GM12878 (cell line): Measurements from ENCODE around the gene ZNF341. TPM values are rescaled to one million over a fixed set of nuclear protein-coding genes. Genes with fewer than 3 reads are reported as not detected.

Experiments used
- ATAC-seq: fragments of 200-7000 bp; cut with Tn5 transposase; 3 replicates; pipeline ENCODE4 v1.9.1; 2020; ENCODE audit warnings: mild to moderate bottlenecking, moderate library complexity
- BruUV-seq: library from RNA; stranded (reverse); fragments of 400-500 nt; replicated peaks from 2 replicates; lab custom pipeline; 2021; lab: Mats Ljungman, UMichigan
- CTCF ChIA-PET: fragments of 300-600 bp; sonication (Branson Sonifier 250); formaldehyde crosslinking; extraction: SDS; loops from one replicate; lab custom pipeline; 2021; ENCODE audit warnings: inconsistent platforms; lab: Yijun Ruan, JAX
- POLR2A ChIA-PET: fragments of 350-600 bp; formaldehyde crosslinking; extraction: SDS; loops from one replicate; lab custom pipeline; 2021; ENCODE audit warnings: inconsistent platforms; lab: Charles Lee
- RAD21 ChIA-PET: fragments of 300-600 bp; sonication (Branson Sonifier 250); formaldehyde crosslinking; loops from one replicate; lab custom pipeline; 2023; ENCODE audit warnings: antibody characterized with exemption; ENCODE audit not compliant: unreplicated experiment; lab: Charles Lee
- SMC1A ChIA-PET: fragments of 300-600 bp; sonication (Branson Sonifier 250); formaldehyde crosslinking; loops from one replicate; lab custom pipeline; 2023; ENCODE audit not compliant: unreplicated experiment, uncharacterized antibody; lab: Charles Lee
- DNase-seq: peaks from one replicate; pipeline ENCODE4 v3.0.0-alpha.2; 2011; ENCODE audit warnings: low read depth, low spot score
- FAIRE-seq: peaks from 3 replicates; lab custom pipeline; 2011; peaks lifted over from hg19 to GRCh38; lab: Jason Lieb, UNC
- H2AFZ ChIP-seq: 2 replicates; pipeline ENCODE4 v1.6.0; 2011; ENCODE audit warnings: low read depth, low read length, control low read depth; ENCODE audit not compliant: control insufficient read depth
- H3K27ac ChIP-seq: 2 replicates; pipeline ENCODE4 v1.5.1; 2011; ENCODE audit warnings: control low read depth; ENCODE audit not compliant: control insufficient read depth, insufficient read depth
- H3K27me3 ChIP-seq, 2 experiments: replicated peaks in 1 of 2; 2 replicates each; pipeline versions ENCODE4 v1.6.0 to v1.6.1; 2011; ENCODE audit warnings: low read length in 1 of 2; ENCODE audit not compliant: control insufficient read depth in 2 of 2, insufficient read depth in 2 of 2
- H3K36me3 ChIP-seq, 2 experiments: 2 replicates each; pipeline ENCODE4 v1.5.1; 2011; ENCODE audit warnings: low read length in 1 of 2; ENCODE audit not compliant: control insufficient read depth in 2 of 2, insufficient read depth in 2 of 2
- H3K4me1 ChIP-seq: 2 replicates; pipeline ENCODE4 v1.6.1; 2011; ENCODE audit warnings: mild to moderate bottlenecking, low read length, moderate library complexity, mixed read lengths; ENCODE audit not compliant: control insufficient read depth, insufficient read depth
- H3K4me2 ChIP-seq: 2 replicates; pipeline ENCODE4 v1.6.0; 2011; ENCODE audit warnings: control low read depth; ENCODE audit not compliant: control insufficient read depth, insufficient read depth
- H3K4me3 ChIP-seq: fragments of 200-600 bp; sonication (generic); 2 replicates; pipeline ENCODE4 v1.5.1; 2016
- H3K79me2 ChIP-seq: 2 replicates; pipeline ENCODE4 v1.6.0; 2011; ENCODE audit warnings: low read length; ENCODE audit not compliant: control insufficient read depth, insufficient read depth
- H3K9ac ChIP-seq: 2 replicates; pipeline ENCODE4 v1.8.0; 2011; ENCODE audit warnings: low read length, control low read depth, mixed read lengths; ENCODE audit not compliant: control insufficient read depth, insufficient read depth
- H3K9me3 ChIP-seq: replicated peaks from 3 replicates; pipeline ENCODE4 v1.5.1; 2011; ENCODE audit warnings: mild to moderate bottlenecking, low read length; ENCODE audit not compliant: control insufficient read depth, insufficient read depth
- H4K20me1 ChIP-seq: 2 replicates; pipeline ENCODE4 v1.6.0; 2011; ENCODE audit not compliant: control insufficient read depth, insufficient read depth
- CHD1 ChIP-seq: IDR thresholded peaks from 2 replicates; pipeline ENCODE4 v1.6.1; 2012; ENCODE audit warnings: low read depth, low read length, improper control_type of control experiment
- CREM ChIP-seq: IDR thresholded peaks from 2 replicates; pipeline ENCODE4 v1.6.1; 2014; ENCODE audit warnings: antibody characterized with exemption, low read depth
- EP300 ChIP-seq, 2 experiments: fragments of 150-350 bp in 1 of 2; IDR thresholded peaks; 2 replicates each; pipeline ENCODE4 v1.6.1; 2011 to 2012; ENCODE audit warnings: low read depth in 2 of 2, low read length in 2 of 2, borderline replicate concordance in 1 of 2, improper control_type of control experiment in 1 of 2, inconsistent platforms in 1 of 2; ENCODE audit not compliant: control insufficient read depth in 1 of 2
- FOS ChIP-seq: IDR thresholded peaks from 3 replicates; pipeline ENCODE4 v1.6.1; 2011; ENCODE audit warnings: borderline replicate concordance; ENCODE audit not compliant: insufficient read length; ENCODE audit errors: extremely low read depth
- FOXK2 ChIP-seq: fragments of 450-650 bp; IDR thresholded peaks from 2 replicates; pipeline ENCODE4 v1.6.1; 2017; ENCODE audit warnings: mild to moderate bottlenecking, moderate library complexity
- GABPA ChIP-seq: IDR thresholded peaks from 2 replicates; pipeline ENCODE4 v1.6.1; 2014; ENCODE audit warnings: antibody characterized with exemption, low read depth, mild to moderate bottlenecking, inconsistent platforms
- IRF4 ChIP-seq: IDR thresholded peaks from 2 replicates; pipeline ENCODE4 v1.6.1; 2011; ENCODE audit warnings: low read depth, low read length
- NRF1 ChIP-seq: conservative IDR thresholded peaks from 2 replicates; pipeline ENCODE4 v1.6.1; 2011; ENCODE audit warnings: mild to moderate bottlenecking, low read depth, low read length, improper control_type of control experiment
- POU2F2 ChIP-seq: IDR thresholded peaks from 3 replicates; pipeline ENCODE4 v1.6.1; 2011; ENCODE audit warnings: low read depth, mild to moderate bottlenecking, low read length, borderline replicate concordance
- RCOR1 ChIP-seq: conservative IDR thresholded peaks from 2 replicates; pipeline ENCODE4 v1.6.1; 2012; ENCODE audit warnings: low read depth, low read length, improper control_type of control experiment
- SREBF2 ChIP-seq: IDR thresholded peaks from 2 replicates; pipeline ENCODE4 v1.6.1; 2012; ENCODE audit warnings: mild to moderate bottlenecking, low read length
- TCF7 ChIP-seq: IDR thresholded peaks from 2 replicates; pipeline ENCODE4 v1.6.1; 2014; ENCODE audit warnings: antibody characterized with exemption, borderline replicate concordance
- WGBS: methylation state at CpG from one replicate; pipeline ENCODE4 v1.1.6; 2016; ENCODE audit warnings: low lambda C conversion rate; ENCODE audit not compliant: insufficient replicate concordance, insufficient coverage; ENCODE audit errors: missing lambda C conversion rate; 5-methylcytosine and 5-hydroxymethylcytosine counted together
- in situ Hi-C: fragments of 300-500 bp; cut with MboI; formaldehyde crosslinking; loops from 9 replicates; pipeline ENCODE4 v1.14.3; 2018; ENCODE audit warnings: mixed read lengths
- intact Hi-C: fragments of 100-400 bp; cut with micrococcal nuclease; formaldehyde crosslinking; loops from one replicate; pipeline ENCODE4 v1.14.2; 2022; ENCODE audit not compliant: unreplicated experiment
- polyA plus RNA-seq, 11 experiments: library from polyadenylated mRNA; depleted of rRNA in 4 of 11; unstranded in 6 of 11; stranded (reverse) in 5 of 11; fragments of >200 nt; fragmentation: Nextera tagmentation in 4 of 11; fragmentation: Illumina TruSeq in 1 of 11; extraction: Ambion mirVana in 4 of 11; extraction: Trizol in 1 of 11; gene quantifications; 1 replicate in 1 of 11; 2 replicates in 10 of 11; pipeline versions ENCODE4 v1.2.1 to v1.2.3, GENCODE V29; 2011 to 2016; ENCODE audit warnings: inconsistent platforms in 2 of 11, missing spikeins in 2 of 11, low read depth in 1 of 11
- total RNA-seq, 4 experiments: library from RNA; depleted of rRNA in 3 of 4; stranded (reverse); fragments of >200 nt in 3 of 4; fragmentation: Illumina TruSeq in 1 of 4; extraction: Trizol in 1 of 4; gene quantifications; 2 replicates each; pipeline versions ENCODE4 v1.2.1 to v1.2.3, GENCODE V29; 2013 to 2021

Gene ZNF341
- total and polyA plus RNA-seq, 10 of the 15 experiments (the other 5 are each of a cell fraction or from before 2014, with no cell fraction given): 0.18 to 5.0 (median 2.6) TPM

GRCh38 chr20:33766686-33767085, 34.9 kb downstream of the ZNF341 start:
- H3K27ac ChIP-seq: no peak overlapping the region
- ATAC-seq: no peak
- H3K4me1 ChIP-seq: no peaks in the 10 kb centered on the region
- H3K4me2 ChIP-seq: no peak overlapping the region
- no peak overlapping the region for H3K4me3 ChIP-seq
- intact Hi-C loops (no loop called here), in situ Hi-C loops (no loop called here)
- H3K27me3 ChIP-seq: no peaks in the 10 kb centered on the region
- H3K79me2 ChIP-seq: no peaks in the 10 kb centered on the region
- no TSS peak for BruUV-seq
- RAD21 ChIA-PET: no interaction called here
- H4K20me1 ChIP-seq: no peaks in the 10 kb centered on the region
- H2AFZ ChIP-seq: no peak overlapping the region
- H3K36me3 ChIP-seq: peaks cover 0 to 7% of the 10 kb centered on the region in 2 experiments; a peak in 3 of 4 replicates
- no peak overlapping the region for H3K9ac ChIP-seq
- H3K9me3 ChIP-seq: no peaks in the 10 kb centered on the region; the same call in 2 of the 3 replicates
- SMC1A ChIA-PET: no interaction called here
- TF ChIP-seq RCOR1 (no peak), FOS (no peak), FOXK2 (no peak), NRF1 (no peak), EP300 (IDR thresholded peaks at IDR 0.05; ENCODE audit: borderline replicate concordance in 1 of 2, control insufficient read depth in 1 of 2, low read depth in 2 of 2, low read length in 2 of 2) (no peak), CREM (no peak), TCF7 (no peak), SREBF2 (no peak), POU2F2 (no peak), IRF4 (no peak), GABPA (no peak), CHD1 (no peak)
- POLR2A ChIA-PET: no interaction called here
- DNase-seq: no peak
- 98% methylated on average over 9 of the region's 9 CpGs for WGBS
- CTCF ChIA-PET: interaction anchor here (1.1 kb wide), 1 partner anchor 34 kb away, joined by 3 read pairs; no protein-coding TSS in a partner anchor
- FAIRE-seq: no peak
